Mesodermal cell (in vitro differentiated cells): ENCODE measurements around the gene AFAP1L2.
A peak's percentile ranks its signal among the peaks of the same experiment; 100 is the strongest.

Source experiments
- H3K27ac ChIP-seq: 2 replicates; pipeline ENCODE4 v1.7.0; 2013; ENCODE audit warnings: mild to moderate bottlenecking, low read depth, low read length, moderate library complexity; ENCODE audit not compliant: severe bottlenecking
- H3K36me3 ChIP-seq: 2 replicates; pipeline ENCODE4 v1.7.1; 2013; ENCODE audit warnings: mild to moderate bottlenecking, low read length, moderate library complexity; ENCODE audit not compliant: control insufficient read depth, insufficient read depth
- H3K4me1 ChIP-seq: one replicate; pipeline ENCODE4 v1.7.1; 2013; ENCODE audit warnings: mild to moderate bottlenecking, low read length; ENCODE audit not compliant: insufficient read depth, control insufficient read depth, poor library complexity, severe bottlenecking
- H3K4me3 ChIP-seq: 2 replicates; pipeline ENCODE4 v1.7.0; 2013; ENCODE audit warnings: low read length, control low read depth, mild to moderate bottlenecking; ENCODE audit not compliant: insufficient read depth, poor library complexity, severe bottlenecking; ENCODE audit errors: extremely low read depth
- H3K9me3 ChIP-seq: 2 replicates; pipeline ENCODE4 v1.7.1; 2013; ENCODE audit warnings: mild to moderate bottlenecking, low read length, moderate library complexity; ENCODE audit not compliant: control insufficient read depth
- WGBS, 2 experiments: methylation state at CpG; one replicate each; pipeline ENCODE4 v1.1.5; 2013; ENCODE audit warnings: missing lambda C conversion rate in 2 of 2; ENCODE audit not compliant: insufficient coverage in 2 of 2; 5-methylcytosine and 5-hydroxymethylcytosine counted together

AFAP1L2 gene

GRCh38 chr10:114323023-114323422, 81.3 kb downstream of the AFAP1L2 start:
- Histone ChIP-seq H3K36me3 (peaks cover 52% of the 10 kb centered on the region), H3K27ac (peak overlapping the region; percentile 78), H3K4me3 (no peak overlapping the region), H3K9me3 (peaks cover 6% of the 10 kb centered on the region), H3K4me1 (peaks cover 44% of the 10 kb centered on the region)
- 91 to 94% methylated on average over 4 to 5 of the region's 5 CpGs for WGBS, 2 experiments

DNA sequence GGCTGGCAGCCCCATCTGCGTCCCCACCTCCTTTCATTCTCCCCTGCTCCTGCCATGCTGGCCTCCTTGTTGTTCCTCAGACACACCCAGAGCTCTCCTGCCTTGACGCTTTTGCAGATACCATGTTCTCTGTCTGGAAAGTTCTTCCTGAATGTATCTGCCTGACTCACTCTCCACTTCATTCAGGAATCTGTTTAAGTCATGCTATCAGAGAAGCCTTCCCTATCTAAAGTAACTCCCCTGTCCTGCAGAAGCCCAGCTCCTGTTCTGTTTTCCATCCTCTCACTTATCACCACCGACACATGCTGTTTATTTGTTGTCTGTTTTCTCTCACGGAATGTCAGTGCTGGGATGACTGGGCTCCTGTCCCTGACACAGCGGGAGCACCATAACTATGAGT, 82.0 kb downstream of the AFAP1L2 start:
- 62 to 65% methylated on average over 5 of the region's 5 CpGs for WGBS, 2 experiments
- H3K27ac ChIP-seq = peak overlapping the region; percentile 78

DNA sequence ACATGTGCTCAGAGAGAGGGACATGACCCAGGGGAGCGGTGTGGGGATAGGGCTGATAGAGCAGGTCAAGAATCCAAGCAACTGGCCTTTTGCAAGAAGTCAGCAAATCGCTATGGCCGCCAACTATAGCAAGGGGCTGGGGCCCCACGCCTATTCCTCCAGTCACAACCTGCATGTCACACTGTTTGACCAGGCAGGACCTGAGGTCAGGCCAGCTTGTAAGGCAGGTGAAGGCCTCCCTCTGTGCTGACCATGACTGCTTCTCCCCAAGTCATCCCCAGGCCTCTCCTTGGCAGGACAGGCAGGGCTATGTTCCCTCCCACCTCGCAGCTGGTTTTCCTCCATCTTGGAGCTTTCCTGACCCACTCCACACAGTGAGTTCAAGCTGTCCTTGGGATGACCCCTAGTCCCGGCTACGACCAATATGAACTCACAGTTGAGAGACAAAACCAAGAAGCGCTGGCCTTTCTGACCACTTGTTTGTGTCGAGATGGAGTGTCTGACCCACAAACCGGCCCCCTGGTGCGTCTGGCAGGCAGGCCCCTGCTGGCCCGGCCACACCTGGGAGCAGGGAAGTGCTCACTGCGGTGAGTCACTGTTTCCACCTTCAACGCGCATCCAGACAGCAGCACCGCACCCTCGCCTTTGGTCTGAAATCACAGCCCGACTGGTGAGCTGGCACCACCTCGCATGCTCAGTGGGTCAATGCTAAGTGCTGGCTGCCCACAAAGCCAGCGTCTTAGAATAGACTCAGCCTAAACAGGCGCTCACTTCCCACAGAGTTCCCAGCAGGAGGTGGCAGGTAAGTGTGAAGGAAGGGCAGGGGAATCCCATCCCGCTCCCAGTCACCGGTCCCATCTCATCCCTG, 83.8 kb downstream of the AFAP1L2 start:
- H3K9me3 ChIP-seq = peaks cover 6% of the 10 kb centered on the region
- no peak overlapping the region for H3K27ac ChIP-seq
- no peak overlapping the region for H3K4me3 ChIP-seq
- peaks cover 40% of the 10 kb centered on the region for H3K4me1 ChIP-seq
- peaks cover 44% of the 10 kb centered on the region for H3K36me3 ChIP-seq
- WGBS, 2 experiments = 90 to 91% methylated on average over 16 to 20 of the region's 23 CpGs

More for the DNA sequence above, 82.0 kb downstream of the AFAP1L2 start:
- Histone ChIP-seq H3K36me3 (peaks cover 52% of the 10 kb centered on the region), H3K9me3 (peaks cover 6% of the 10 kb centered on the region), H3K4me3 (no peak overlapping the region), H3K4me1 (peaks cover 40% of the 10 kb centered on the region)

GRCh38 chr10:114319406-114320248, 84.7 kb downstream of the AFAP1L2 start:
- WGBS, 2 experiments = 92% methylated on average over 17 to 18 of the region's 18 CpGs
- Histone ChIP-seq H3K27ac (no peak overlapping the region), H3K4me1 (peaks cover 36% of the 10 kb centered on the region), H3K9me3 (peaks cover 6% of the 10 kb centered on the region), H3K4me3 (no peak overlapping the region), H3K36me3 (peaks cover 35% of the 10 kb centered on the region)

- peaks cover 6% of the 10 kb centered on the region for H3K9me3 ChIP-seq
- H3K4me1 ChIP-seq = peaks cover 14% of the 10 kb centered on the region
- H3K27ac ChIP-seq = no peak overlapping the region
- 70 to 88% methylated on average over 2 to 3 of the region's 5 CpGs for WGBS, 2 experiments
- H3K4me3 ChIP-seq = no peak overlapping the region
- H3K36me3 ChIP-seq = peaks cover 53% of the 10 kb centered on the region
These were observed 87.6 kb downstream of the AFAP1L2 start for GRCh38 chr10:114316744-114317143.

DNA sequence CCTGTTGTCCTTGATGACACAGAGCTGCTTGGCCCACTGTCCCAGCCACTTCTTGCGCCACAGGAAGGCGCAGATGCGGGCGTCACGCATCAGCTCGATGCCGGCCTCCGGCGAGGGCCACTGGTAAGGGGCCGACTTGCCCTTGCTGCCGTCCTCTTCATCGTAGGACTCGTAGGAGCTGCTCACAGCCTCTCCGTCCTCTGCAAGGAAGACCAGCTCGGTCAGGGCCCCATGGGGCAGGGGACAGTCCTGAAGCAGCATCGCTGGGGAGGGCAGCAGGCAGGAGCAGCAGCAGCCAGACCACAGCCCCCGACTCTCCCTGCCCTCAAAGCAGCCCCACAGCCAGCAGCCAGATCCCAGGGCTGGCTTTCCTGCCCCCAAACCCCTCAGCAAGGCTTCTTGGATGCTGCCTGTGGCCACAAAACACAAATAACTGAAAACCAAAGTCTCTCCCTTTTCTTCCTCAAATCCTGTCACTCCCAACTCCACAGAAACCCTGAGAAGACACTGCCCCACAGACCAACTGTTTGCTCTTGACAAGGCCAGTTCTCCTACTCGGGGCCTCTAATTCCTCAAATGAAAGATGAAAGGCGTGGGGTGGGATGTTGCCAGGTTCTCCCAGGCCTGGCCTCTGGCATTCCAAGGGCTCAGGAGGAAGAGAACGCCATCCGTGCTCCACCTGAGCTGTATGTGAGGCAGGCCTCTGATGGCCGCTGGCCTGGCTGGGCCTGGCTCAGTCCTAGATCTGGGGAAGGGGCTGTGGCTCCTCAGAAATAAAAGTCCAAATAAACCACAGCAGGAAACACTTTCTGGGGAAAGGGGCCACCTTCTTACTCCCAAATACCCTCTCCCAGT, 88.5 kb downstream of the AFAP1L2 start:
- no peak overlapping the region for H3K4me3 ChIP-seq
- no peaks in the 10 kb centered on the region for H3K9me3 ChIP-seq
- no peak overlapping the region for H3K27ac ChIP-seq
- H3K4me1 ChIP-seq = peaks cover 10% of the 10 kb centered on the region
- WGBS, 2 experiments = 91 to 93% methylated on average over 19 to 20 of the region's 22 CpGs
- peaks cover 46% of the 10 kb centered on the region for H3K36me3 ChIP-seq

- Histone ChIP-seq H3K27ac (no peak overlapping the region), H3K4me1 (peaks cover 14% of the 10 kb centered on the region), H3K4me3 (no peak overlapping the region), H3K9me3 (no peaks in the 10 kb centered on the region), H3K36me3 (peaks cover 39% of the 10 kb centered on the region)
- WGBS, 2 experiments = 89 to 91% methylated on average over 8 to 11 of the region's 11 CpGs
These were observed 90.4 kb downstream of the AFAP1L2 start for GRCh38 chr10:114313866-114314265.

GRCh38 chr10:114313139-114313538, 91.2 kb downstream of the AFAP1L2 start:
- peaks cover 43% of the 10 kb centered on the region for H3K36me3 ChIP-seq
- H3K27ac ChIP-seq = no peak overlapping the region
- no peaks in the 10 kb centered on the region for H3K9me3 ChIP-seq
- H3K4me3 ChIP-seq = no peak overlapping the region
- WGBS, 2 experiments = 94 to 95% methylated on average over 7 to 9 of the region's 9 CpGs
- peaks cover 17% of the 10 kb centered on the region for H3K4me1 ChIP-seq

DNA sequence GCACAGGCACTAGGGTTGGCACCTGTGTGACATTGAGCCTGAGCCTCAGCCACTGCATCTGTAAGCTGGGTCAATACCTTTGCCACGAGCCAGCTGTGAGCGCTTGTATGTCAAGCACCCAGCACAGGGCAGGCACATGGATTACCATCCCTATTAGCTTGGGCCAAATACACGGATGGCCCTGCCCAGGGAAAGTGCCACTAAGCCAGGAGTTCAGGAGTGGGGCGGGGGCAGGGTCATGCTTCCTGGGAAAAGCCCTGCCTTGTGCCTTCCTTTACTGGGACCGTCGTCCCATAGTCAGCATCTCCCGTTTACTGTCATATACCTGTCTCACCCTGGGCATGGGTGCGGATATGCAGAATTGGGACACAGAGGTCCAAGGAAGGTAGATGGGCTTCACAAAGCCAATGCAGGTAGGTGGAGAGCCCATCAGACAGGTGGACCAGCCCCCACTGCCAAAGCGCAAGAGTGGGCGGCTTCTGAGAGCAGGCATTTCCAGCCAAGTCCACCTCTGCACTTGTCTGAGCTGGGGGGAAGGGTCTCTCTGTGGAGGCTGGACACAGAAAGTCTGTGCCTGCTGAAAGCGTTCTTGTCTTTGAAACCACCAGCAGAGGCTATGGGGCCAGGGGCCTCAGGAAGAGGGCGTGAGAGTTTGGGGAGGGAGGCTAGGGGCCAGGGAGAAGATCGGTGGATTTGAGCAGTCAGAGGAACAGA, 92.6 kb downstream of the AFAP1L2 start:
- H3K4me3 ChIP-seq = no peak overlapping the region
- H3K36me3 ChIP-seq = peaks cover 48% of the 10 kb centered on the region
- no peaks in the 10 kb centered on the region for H3K9me3 ChIP-seq
- WGBS, 2 experiments = 90 to 92% methylated on average over 8 to 12 of the region's 13 CpGs
- no peak overlapping the region for H3K27ac ChIP-seq
- peaks cover 32% of the 10 kb centered on the region for H3K4me1 ChIP-seq

- 84 to 92% methylated on average over 3 to 4 of the region's 6 CpGs for WGBS, 2 experiments
- H3K9me3 ChIP-seq = no peaks in the 10 kb centered on the region
- no peak overlapping the region for H3K4me3 ChIP-seq
- peak overlapping the region; percentile 23 for H3K27ac ChIP-seq
- H3K36me3 ChIP-seq = peaks cover 48% of the 10 kb centered on the region
- peaks cover 34% of the 10 kb centered on the region for H3K4me1 ChIP-seq
These were observed 93.3 kb downstream of the AFAP1L2 start for GRCh38 chr10:114311023-114311422.
